Adipocyte (in vitro differentiated cells): ENCODE results near the gene SLC25A6.

Experiments
- DNase-seq: peaks from one replicate; pipeline ENCODE4 v3.0.0-alpha.2; 2015; ENCODE audit warnings: low read depth
- H3K27me3 ChIP-seq: replicated peaks from 2 replicates; pipeline ENCODE4 v1.7.0; 2013; ENCODE audit warnings: mild to moderate bottlenecking, low read length, moderate library complexity; ENCODE audit not compliant: control insufficient read depth, insufficient read depth
- H3K36me3 ChIP-seq: 2 replicates; pipeline ENCODE4 v1.7.0; 2013; ENCODE audit warnings: low read length, mild to moderate bottlenecking, moderate library complexity; ENCODE audit not compliant: control insufficient read depth, insufficient read depth, severe bottlenecking
- H3K4me1 ChIP-seq: 2 replicates; pipeline ENCODE4 v1.7.0; 2013; ENCODE audit warnings: mild to moderate bottlenecking, low read length, moderate library complexity; ENCODE audit not compliant: control insufficient read depth, insufficient read depth
- H3K4me3 ChIP-seq: 2 replicates; pipeline ENCODE4 v1.7.0; 2013; ENCODE audit warnings: mild to moderate bottlenecking, low read length, moderate library complexity
- H3K9ac ChIP-seq: 2 replicates; pipeline ENCODE4 v1.7.0; 2013; ENCODE audit warnings: mild to moderate bottlenecking, low read length, moderate library complexity
- H3K9me3 ChIP-seq: 2 replicates; pipeline ENCODE4 v1.7.0; 2013; ENCODE audit warnings: mild to moderate bottlenecking, low read length, moderate library complexity; ENCODE audit not compliant: control insufficient read depth

The SLC25A6 gene

DNA sequence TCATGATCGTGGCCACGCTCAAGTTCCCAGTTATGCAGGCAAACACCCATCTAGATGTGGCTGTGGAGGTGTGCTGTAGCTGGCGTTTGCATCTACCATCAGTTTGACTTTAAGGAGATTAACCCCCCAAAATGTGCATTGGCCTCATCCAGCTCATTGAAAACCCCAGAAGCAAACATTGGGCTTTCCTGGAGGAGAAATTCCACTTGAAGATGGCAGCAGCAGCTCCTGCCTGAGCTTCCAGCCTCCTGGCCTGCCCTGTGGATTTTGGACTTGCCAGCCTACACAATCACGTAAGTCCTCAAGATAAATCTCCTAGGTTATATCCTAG lies 30.2 kb upstream of the SLC25A6 start:
- H3K9ac ChIP-seq: no peak overlapping the region
- DNase-seq: no peak
- H3K9me3 ChIP-seq: peaks cover 8% of the 10 kb centered on the region
- no peaks in the 10 kb centered on the region for H3K4me1 ChIP-seq
- H3K27me3 ChIP-seq: no peaks in the 10 kb centered on the region
- no peak overlapping the region for H3K4me3 ChIP-seq
- peaks cover 46% of the 10 kb centered on the region for H3K36me3 ChIP-seq

GRCh38 chrX:1421433-1422134 lies 29.7 kb upstream of the SLC25A6 start:
- no peak for DNase-seq
- H3K9me3 ChIP-seq: peaks cover 8% of the 10 kb centered on the region
- peaks cover 49% of the 10 kb centered on the region for H3K36me3 ChIP-seq

DNA sequence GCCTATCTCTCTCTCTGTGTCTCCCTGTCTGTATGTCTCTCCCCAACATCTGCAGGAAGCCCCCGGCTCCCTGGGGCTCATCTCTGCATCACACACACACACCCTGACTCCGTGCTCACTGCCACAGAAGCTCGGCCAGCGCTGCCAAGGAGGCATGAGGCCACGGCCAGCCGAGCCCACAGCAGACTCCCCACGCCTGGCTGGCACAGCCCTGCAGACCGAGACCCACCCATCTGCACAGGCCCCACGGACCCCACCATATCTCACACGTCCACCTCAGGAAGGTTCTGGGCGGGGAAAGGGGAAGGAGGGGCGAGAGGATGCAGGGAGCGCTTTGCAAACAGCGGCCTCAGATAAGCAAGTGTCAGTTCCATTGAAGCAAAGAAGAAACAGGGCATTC lies 28.5 kb upstream of the SLC25A6 start:
- Histone ChIP-seq H3K9me3 (peaks cover 8% of the 10 kb centered on the region), H3K36me3 (peaks cover 57% of the 10 kb centered on the region), H3K27me3 (no peaks in the 10 kb centered on the region), H3K4me1 (no peaks in the 10 kb centered on the region), H3K9ac (no peak overlapping the region), H3K4me3 (no peak overlapping the region)
- no peak for DNase-seq

More at GRCh38 chrX:1421433-1422134, 29.7 kb upstream of the SLC25A6 start:
- Histone ChIP-seq H3K27me3 (no peaks in the 10 kb centered on the region), H3K9ac (no peak overlapping the region), H3K4me1 (no peaks in the 10 kb centered on the region), H3K4me3 (no peak overlapping the region)

GRCh38 chrX:1419545-1420355 lies 27.8 kb upstream of the SLC25A6 start:
- H3K27me3 ChIP-seq: no peaks in the 10 kb centered on the region
- H3K9ac ChIP-seq: no peak overlapping the region
- peaks cover 52% of the 10 kb centered on the region for H3K36me3 ChIP-seq
- H3K9me3 ChIP-seq: peaks cover 8% of the 10 kb centered on the region
- no peak for DNase-seq
- no peaks in the 10 kb centered on the region for H3K4me1 ChIP-seq
- no peak overlapping the region for H3K4me3 ChIP-seq

DNA sequence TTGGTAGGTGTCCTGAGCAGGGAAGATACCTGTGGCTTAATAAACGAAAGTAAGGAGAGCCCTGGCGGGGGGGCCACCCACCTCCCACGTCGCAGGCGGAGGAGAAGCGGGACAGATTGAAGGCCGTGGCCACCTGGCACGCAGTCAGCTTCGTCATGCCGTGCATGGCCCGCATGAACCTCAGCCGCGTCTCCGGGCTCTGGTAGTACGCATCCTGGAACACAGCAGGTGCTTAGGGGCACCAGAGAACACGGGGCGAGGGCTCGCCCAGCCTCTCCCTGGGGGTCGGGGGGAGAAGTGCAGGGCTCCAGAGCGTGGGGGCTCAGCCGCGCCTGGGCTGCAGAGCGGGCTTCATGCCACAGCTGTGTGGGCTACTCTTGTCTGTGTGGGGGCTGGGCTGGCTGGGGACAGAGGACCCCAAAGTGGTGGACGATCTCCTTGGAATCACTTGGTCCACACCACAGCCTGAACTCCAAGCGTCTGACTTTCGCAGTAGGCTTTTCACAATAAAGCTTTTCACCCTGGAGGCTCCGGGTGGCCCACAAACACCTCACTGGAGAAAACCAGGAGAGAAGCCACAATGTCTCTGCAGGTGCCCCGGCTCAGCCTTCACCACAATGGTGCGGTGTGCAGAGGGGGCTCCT lies 27.1 kb upstream of the SLC25A6 start:
- Histone ChIP-seq H3K27me3 (no peaks in the 10 kb centered on the region), H3K36me3 (peaks cover 56% of the 10 kb centered on the region), H3K4me3 (no peak overlapping the region), H3K9ac (no peak overlapping the region), H3K4me1 (no peaks in the 10 kb centered on the region), H3K9me3 (peaks cover 8% of the 10 kb centered on the region)
- no peak for DNase-seq

GRCh38 chrX:1417921-1418771 lies 26.2 kb upstream of the SLC25A6 start:
- peaks cover 8% of the 10 kb centered on the region for H3K9me3 ChIP-seq
- H3K4me3 ChIP-seq: no peak overlapping the region
- H3K4me1 ChIP-seq: no peaks in the 10 kb centered on the region
- H3K27me3 ChIP-seq: no peaks in the 10 kb centered on the region
- no peak for DNase-seq
- peaks cover 60% of the 10 kb centered on the region for H3K36me3 ChIP-seq
- no peak overlapping the region for H3K9ac ChIP-seq

DNA sequence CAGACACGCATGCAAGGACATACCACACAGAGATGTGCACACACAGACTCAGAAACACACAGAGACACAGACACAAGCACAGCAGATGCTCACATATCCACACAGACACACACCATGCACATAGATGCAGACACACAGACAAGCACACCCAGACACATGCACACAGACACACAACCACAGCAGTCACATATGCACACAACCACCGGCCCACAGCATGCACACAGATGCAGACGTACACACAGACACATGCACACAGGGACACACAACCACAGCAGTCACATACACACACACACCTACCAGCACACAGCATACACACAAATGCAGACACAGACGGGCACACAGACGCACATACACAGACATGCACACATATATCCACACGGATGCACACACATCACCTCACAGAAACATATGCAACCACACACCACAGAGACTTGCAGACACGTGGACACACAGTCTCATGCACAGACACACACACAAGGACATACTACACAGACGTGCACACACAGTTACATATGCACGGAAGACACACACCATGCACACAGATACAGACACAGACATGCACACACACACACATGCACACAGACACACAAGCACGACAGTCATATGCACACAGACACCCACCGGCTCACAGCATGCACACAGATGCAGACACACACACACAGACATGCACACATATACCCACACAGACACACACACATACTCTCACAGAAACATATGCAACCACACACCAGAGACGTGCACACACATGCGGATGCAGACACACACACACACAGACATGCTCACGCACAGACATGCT lies 25.2 kb upstream of the SLC25A6 start:
- H3K4me1 ChIP-seq: no peaks in the 10 kb centered on the region
- DNase-seq: no peak
- H3K9me3 ChIP-seq: peaks cover 5% of the 10 kb centered on the region
- no peak overlapping the region for H3K9ac ChIP-seq
- H3K4me3 ChIP-seq: no peak overlapping the region
- no peaks in the 10 kb centered on the region for H3K27me3 ChIP-seq
- peaks cover 60% of the 10 kb centered on the region for H3K36me3 ChIP-seq

DNA sequence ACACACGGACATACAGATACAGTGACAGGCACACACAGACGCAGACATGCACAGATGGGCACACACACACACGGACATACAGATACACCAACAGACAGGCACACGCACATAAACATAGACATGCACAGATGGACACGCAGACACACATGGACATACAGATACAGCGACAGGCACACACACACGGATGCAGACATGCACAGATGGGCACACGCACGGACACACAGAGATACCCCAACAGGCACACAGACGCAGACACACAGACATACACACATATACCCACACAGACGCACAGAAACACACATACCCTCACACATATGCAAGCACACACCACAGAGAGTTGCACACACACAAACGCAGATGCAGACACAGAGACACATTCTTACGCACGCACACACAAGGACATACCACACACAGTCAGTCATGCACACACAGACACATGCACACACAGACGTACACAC lies 24.4 kb upstream of the SLC25A6 start:
- H3K27me3 ChIP-seq: no peaks in the 10 kb centered on the region
- no peaks in the 10 kb centered on the region for H3K9me3 ChIP-seq
- no peak overlapping the region for H3K4me3 ChIP-seq
- H3K9ac ChIP-seq: no peak overlapping the region
- DNase-seq: no peak
- H3K36me3 ChIP-seq: peaks cover 55% of the 10 kb centered on the region
- no peaks in the 10 kb centered on the region for H3K4me1 ChIP-seq

DNA sequence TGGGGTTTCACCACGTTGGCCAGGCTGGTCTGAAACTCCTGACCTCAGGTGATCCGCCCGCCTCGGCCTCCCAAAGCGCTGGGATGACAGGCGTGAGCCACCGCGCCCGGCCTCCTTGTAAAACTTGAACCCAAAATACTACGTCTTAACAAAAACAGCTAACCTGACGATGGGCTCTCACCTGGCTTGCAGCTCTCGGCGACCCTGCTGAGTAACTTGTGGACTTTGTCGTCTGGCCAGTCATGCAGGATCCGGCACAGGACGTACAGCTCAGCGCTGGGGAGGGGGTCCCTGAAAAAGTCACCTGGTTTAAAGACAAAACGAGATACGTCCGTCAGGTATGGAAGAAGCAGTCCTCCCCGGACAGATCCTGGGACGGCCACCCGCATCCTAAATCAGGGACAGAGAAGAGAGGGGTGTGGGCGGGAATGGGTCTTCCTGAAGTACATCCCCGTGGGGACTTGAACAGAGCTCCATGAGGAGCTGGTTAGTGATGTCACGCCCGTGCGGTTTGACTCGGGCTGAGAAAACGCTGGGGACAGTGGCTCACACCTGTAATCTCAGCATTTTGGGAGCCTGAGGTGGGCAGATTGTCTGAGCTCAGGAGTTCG lies 20.7 kb upstream of the SLC25A6 start:
- H3K4me3 ChIP-seq: no peak overlapping the region
- H3K4me1 ChIP-seq: no peaks in the 10 kb centered on the region
- no peaks in the 10 kb centered on the region for H3K9me3 ChIP-seq
- peaks cover 46% of the 10 kb centered on the region for H3K36me3 ChIP-seq
- DNase-seq: no peak
- no peak overlapping the region for H3K9ac ChIP-seq
- no peaks in the 10 kb centered on the region for H3K27me3 ChIP-seq

GRCh38 chrX:1411326-1411725 lies 19.4 kb upstream of the SLC25A6 start:
- no peaks in the 10 kb centered on the region for H3K27me3 ChIP-seq
- DNase-seq: no peak
- no peak overlapping the region for H3K9ac ChIP-seq
- H3K36me3 ChIP-seq: peaks cover 46% of the 10 kb centered on the region
- no peaks in the 10 kb centered on the region for H3K4me1 ChIP-seq
- no peaks in the 10 kb centered on the region for H3K9me3 ChIP-seq
- no peak overlapping the region for H3K4me3 ChIP-seq
